LHCN-M2 (cell line): ENCODE results near the gene UBP1. TPM values are rescaled to one million over a fixed set of nuclear protein-coding genes. Genes with fewer than 3 reads are reported as not detected.
"Not testable (repeated sequence)": the region's sequence is repeated elsewhere in the genome, so short reads cannot be mapped to it uniquely, and the experiment has no call there.

ENCODE experiments used
- DNase-seq: peaks from one replicate; pipeline ENCODE4 v3.0.0-alpha.2; 2012; ENCODE audit warnings: low read depth
- total RNA-seq: library from RNA; depleted of rRNA; stranded (reverse); fragments of >200 nt; gene quantifications from 2 replicates; pipeline ENCODE4 v1.2.3, GENCODE V29; 2014

Gene UBP1
- total RNA-seq, 1 experiment from 2014 or later = 35.9 TPM

DNA sequence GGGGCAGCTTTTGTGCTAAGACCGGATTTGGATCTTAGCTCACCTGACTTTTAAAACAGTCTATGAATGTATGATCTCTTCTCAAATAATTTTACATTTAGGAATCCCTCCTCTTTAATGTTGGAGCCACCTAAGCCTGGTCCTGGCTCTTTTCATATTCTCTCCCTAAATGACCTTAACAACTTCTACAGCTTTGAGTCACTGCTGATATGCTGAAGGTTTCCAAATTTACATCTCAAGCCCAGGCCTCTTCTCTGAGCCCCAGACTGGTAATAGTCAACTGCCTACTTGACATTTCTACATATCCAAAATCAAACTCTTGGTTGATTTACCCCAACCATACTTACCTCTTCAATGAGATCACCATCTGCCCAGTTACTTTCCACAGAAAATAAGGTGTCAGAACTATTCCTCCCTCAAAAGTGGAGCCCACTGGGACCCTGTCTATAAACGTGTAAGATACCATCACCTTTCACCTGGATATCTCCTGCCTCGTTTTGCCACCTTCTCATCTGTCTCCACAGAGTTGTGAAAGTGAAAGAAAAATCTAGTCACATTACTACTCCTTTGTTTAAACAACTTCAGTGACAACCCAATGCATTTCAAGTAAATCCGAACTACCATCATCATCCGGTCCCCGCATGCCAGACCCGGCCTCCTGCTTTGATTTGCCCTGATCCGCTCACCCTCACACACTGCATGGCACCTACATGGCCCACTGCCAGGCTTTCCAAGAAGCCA lies 48.8 kb downstream of the UBP1 start:
- DNase-seq = no peak

DNA sequence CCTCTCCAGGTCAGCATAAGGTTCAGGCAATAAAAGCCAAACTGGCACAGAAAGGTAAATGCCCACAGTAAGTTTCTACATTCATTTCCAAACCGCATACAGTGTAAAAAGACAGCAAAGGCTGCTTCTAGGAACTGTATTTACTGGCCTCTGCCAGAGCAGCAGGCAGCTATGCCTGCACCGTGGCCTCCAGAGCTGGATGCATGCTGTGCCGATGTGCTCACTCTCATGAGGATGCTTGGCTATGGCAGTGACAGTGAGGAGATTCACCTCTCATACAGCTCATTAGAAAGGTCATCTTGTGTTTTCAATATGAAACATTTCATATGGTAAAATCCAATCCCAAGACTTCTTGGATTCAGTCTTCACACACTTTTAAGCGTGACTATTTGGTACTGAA lies 50.3 kb downstream of the UBP1 start:
- no peak for DNase-seq

DNA sequence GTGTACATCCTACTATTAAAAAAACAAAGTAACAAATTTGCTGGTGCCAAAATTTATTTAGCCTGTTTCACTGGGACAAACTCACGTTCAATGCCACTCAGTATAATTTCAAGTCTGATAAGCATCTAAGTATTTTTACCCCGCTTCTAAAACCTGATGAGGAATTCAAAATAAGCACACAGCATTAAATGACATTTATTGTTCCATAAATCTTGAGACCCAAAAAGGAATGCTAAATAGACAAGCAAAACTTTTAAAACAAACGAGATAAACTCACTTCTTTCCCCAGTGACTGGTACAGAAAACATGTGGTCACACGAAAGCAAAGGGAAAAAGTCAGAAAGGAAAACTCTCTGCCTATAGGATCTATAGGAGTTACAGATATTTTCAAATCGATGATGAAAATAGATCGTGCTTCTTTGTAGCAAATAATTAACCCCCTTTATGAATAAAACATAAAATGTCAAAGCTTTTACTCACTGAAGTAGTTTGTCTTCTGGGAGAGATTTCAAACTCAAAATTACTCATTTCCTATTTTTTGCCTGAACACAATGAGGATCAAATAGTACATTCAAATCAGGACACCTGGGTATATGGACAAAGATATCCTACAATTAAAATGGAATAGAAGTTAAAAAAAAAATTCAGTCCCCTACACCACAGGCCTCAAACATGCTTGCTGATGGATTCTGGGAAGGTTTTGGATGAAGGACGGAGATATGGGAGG lies 51.7 kb downstream of the UBP1 start:
- DNase-seq = no peak

DNA sequence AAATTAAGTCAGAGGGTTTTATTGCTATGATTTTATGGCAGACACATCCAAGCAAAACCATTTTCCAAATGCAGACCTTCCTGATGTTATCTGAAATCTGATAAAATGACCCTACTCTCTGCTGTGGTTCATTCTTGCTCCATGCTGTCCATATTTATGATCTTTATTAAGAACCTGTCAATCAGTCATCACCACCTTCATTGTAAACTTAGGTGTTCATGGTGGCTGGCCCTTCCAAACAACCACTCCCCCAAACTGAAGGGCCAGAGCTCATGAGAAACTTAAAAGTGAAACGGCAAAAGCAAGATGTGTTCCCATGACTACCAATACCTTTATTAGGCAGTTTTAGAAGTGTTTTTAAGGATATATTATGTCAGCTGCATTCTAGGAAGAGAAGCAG lies 53.6 kb downstream of the UBP1 start:
- no peak for DNase-seq

DNA sequence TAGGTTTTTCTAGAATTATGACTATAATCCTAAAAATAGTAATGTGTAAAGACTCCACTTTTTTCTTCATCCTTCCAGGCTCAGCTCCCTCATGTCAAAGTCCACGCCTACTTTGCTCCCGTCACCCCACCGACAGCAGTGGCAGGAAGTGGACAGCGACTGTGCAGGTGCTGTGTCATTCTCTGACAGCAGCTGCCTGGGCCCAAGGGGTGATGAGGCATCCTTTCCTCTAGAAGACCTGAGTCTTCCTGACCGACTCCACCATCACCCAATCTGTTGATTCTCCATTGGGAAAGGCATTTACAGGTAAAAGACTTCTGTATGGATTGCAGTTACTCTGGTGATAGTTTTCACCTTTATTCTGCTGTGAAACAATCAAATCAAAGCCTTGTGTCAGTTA lies 54.8 kb downstream of the UBP1 start:
- DNase-seq = peak; percentile 14

DNA sequence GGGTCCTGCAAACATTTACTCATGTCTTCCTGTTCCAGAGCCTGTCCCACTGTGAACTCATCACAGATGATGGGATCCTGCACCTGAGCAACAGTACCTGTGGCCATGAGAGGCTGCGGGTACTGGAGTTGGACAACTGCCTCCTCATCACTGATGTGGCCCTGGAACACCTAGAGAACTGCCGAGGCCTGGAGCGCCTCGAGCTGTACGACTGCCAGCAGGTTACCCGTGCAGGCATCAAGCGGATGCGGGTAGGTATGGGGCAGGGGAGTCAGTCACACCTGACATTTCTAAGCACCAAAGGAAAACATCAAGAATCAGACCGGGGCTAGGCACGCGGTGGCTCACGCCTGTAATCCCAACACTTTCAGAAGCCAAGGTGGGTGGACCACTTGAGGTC lies 56.3 kb downstream of the UBP1 start:
- DNase-seq = no peak

DNA sequence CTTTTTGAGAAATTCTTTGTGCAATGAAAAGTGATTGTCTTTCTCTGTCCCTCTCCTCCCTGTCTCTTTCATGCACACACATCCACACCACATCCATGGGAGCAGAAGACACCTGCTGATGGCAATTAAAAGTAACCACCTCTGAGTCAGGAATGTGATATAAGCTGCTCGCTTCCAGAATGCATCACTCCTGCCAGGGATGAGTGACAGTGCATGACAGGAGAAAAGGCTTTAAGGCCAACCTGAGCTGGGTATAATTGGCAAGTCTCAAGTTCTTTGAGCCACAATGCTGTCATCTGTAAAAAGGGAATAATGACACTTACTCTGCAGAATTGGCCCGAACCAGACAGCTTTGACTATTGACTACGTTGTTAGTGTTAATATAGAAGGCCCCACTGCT lies 59.6 kb downstream of the UBP1 start:
- DNase-seq = peak; percentile 23

DNA sequence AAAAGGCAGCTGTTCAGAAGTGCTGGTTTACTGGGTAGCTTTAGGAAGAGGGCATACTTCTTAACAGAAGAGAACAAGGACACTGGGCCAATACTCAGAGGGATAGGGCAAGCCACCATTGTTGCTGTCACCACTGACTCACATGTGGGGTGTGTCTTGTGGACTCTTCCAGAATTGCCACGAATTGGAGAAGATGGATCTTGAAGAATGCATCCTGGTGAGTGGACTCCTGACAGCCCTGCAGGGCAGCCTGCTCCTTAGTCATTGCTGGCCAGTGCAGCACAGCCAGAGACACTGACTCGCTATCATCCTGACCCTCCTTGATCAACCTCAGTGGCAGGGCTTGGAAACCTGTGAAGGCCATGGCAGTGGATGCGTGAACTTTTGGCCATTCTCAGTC lies 62.3 kb downstream of the UBP1 start:
- DNase-seq = peak; percentile 82

DNA sequence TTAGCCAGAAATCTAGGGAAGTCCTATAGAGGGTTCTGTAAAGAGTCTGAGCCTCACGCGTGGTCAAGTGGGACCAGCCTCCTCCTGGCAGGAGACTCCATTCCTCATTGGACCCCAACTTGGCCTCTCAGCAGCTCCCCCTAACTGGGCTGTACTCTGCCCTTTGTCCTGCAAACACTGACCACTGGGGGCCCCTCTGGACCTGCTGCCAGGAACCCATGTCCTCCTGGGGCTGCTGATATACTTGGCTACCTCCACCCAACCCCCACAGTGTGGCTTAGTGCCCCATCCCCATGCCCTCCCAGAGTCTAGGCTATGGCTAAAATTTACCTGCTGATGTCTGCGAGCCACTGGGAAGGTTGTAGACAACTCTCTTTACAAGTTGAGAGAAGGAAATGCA lies 62.7 kb downstream of the UBP1 start:
- DNase-seq = no peak

DNA sequence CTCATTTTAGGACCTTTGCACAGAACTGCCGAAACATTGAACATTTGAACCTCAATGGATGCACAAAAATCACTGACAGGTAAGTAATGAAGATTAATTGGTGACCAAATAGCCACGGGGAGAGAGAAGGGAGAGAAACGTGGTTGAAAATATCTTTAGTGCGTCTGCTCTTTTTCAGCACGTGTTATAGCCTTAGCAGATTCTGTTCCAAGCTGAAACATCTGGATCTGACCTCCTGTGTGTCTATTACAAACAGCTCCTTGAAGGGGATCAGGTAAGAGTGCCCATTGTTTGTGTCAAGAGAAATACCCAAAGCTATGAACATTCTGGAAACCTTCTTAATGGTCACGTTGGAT lies 67.1 kb downstream of the UBP1 start:
- no peak for DNase-seq

DNA sequence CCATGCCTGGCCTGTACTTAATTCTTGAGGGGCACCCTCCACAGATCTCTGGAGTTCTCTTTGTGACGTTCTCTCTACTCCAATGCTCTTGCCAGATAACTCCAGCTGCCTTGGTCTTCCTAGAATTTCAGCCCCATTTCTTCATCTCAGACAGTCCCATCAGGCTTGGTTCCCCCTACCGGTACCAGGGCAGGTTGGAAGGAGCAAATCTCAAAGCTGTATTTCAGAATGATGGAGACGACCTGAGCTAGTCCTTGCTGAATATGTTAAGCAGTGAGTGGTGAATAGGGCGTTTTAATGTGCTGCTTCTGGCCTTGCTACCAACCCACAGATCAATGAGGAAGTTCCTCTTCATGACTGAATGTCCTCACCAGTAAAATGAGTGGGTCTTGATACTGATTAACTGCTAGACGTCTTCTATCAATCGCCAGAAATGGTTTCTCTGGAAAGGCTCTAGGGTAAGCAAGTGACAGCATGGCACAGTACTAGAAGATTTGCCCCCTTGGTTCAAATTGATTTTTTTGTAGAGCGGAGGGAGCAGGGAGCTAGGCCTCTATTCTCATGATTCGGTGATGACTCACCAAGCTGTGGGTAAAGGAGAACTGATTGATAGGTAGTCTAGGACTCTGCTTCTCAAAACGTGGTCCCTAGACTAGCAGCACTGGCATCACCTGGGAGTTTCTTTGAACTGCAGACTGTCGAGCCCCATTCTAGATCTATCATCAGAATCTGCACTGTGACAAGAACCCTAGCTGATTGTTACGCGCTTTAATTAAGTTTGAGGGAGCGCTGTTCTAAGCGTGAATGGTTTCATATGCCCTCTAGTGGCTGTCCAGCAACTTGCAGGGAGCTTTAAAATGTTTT lies 67.8 kb downstream of the UBP1 start:
- peak; percentile 78 for DNase-seq

DNA sequence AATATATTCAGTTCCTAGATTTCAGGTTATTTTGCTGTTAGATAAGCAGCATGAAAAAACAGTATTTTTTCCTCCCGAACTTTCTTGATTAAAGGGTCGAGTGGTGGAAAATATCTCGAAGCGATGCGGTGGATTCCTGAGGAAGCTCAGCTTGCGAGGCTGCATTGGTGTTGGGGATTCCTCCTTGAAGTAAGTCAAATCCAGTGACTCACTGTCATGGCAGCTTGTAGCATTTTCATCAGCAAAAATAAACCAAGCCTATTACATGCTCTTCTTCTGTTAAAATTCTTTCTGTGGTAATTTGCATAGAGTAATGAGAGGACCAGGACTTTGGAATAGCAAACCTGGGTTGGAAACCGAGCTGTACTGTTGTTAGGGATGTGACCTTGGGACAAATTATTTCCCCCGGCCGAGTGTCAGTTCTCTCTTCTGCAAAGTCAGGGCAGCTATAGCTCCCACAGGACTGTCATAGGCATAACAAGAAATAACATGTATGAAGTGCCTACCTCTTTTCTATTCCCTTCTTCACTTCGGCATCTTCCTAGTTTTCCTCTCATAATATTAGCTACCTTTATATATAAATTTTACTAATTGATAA lies 75.6 kb downstream of the UBP1 start:
- DNase-seq = peak; percentile 22

DNA sequence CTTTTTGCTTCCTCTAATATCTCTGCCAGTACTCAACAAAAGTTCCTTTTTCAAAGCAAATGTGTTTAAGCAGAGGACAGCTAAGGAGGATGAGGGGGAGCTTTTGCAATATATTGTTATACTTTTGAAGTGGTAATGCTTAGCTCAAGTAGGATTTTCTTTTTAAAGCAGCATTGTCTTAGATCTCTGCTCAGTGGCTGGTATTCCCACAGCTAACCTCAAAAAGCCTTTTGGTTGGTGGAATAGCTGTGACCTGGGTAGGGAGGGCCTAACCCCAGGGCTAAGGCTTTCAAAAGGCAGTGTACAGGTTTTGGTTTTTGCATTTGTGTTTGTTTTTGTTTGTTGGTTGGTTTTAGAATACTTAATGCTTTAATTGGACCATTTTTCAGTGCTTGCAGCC lies 76.1 kb downstream of the UBP1 start:
- no peak for DNase-seq

DNA sequence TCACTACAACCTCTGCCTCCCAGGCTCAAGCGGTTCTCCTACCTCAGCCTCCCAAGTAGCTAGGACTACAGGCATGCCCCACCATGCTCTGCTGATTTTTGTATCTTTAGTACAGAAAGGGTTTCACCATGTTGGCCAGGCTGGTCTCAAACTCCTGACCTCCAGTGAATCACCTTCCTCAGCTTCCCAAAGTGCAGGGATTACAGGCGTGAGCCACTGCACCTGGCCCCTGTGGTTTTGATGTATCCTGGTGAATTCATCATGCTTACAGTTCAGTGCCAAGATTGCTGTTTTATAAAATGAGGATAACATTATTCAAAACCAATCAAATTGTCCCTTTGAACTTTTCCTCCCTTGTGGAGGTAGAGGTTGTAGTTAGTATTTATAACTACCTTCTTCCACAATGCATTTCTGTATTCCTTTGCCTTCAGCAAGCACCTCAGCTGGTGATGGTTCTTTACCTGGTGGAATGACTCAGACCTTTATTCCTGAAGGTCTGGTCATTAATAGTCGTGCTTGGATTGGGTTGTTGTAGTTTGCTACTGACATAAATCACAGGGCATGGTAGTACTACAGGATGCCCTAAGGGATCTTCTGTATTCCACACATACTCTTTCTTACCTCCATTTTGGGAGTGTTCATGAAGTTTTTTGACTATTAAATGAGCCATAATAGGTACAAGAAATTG lies 76.9 kb downstream of the UBP1 start:
- peak; percentile 77 for DNase-seq

DNA sequence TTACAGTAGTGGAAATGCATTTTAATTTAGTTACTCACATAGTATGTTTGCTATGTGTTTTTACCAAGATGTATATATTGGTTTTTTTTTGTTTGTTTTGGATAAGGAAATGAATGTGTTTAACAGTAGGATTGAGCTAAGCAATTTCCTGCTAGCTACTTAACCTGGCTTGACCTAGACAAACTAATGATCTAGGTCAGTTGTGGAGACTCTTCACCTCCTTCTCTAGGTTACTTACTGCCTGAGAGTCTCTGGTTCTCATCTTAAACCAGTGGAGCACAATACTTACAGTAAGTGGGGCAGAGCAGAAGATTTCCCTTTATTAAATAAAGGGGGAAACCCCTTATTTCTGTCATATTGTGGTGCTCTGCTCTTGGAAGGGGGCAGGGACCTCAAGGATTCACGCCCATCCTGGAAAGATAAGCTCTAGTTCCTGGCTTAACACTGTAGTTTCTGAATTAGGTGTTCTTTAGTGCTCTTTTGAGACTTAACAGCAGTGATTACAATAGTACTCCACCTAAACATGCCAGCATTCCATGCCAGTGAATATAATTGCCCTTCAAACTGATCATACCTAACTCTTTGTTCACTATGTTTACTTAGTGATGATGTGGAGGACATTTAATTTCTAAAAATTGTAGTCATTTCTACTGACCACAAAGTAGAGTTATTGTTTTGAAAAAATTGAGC lies 79.9 kb downstream of the UBP1 start:
- peak; percentile 91 for DNase-seq

DNA sequence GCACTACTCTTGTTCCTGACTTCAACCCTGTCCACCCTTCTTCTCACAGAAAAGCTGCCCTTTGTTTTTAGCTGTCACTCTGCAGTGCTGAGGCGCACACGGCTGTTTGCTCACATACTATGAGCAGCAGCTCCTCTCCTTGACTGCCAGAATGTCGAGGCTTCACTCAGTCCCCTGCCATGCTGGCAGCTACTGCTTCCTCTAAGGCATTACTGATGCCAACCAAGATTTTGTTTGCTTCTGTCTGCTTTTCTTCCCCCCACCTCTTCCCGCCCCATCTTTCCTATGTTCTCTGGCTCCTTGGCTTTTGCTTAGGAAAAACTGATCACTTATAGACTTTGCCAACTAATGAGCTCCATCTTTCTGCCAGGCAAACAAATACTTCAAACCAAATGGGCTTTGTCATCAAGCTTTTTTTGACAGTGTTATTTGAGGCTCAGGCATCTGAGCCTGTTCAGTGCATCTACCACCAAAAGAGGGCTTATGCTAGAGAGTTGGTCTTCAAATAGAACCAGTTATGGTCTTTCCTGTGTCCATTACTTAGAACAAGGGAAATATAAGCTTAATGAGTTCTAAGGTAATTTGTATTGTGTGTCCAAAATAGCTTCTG lies 81.9 kb downstream of the UBP1 start:
- DNase-seq = peak; percentile 9

DNA sequence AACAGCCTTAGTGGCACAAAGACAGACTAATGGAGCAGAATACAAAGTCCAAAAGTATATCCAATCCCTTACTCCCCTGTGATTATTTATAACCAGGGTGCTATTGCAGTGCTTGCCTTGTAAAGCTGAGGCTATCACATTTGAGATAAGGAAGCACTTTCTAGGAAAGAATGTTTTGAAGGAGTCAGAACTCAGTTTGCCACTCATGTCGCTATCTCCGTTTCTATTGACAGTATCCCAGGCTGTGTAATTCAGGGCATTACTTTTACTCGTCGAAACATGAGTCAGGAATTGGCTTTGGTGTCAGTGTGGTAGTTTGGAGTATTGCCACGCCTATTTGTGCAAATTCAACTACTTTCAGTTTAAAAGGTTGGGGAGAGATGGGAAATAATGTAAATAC lies 84.6 kb downstream of the UBP1 start:
- peak; percentile 63 for DNase-seq

DNA sequence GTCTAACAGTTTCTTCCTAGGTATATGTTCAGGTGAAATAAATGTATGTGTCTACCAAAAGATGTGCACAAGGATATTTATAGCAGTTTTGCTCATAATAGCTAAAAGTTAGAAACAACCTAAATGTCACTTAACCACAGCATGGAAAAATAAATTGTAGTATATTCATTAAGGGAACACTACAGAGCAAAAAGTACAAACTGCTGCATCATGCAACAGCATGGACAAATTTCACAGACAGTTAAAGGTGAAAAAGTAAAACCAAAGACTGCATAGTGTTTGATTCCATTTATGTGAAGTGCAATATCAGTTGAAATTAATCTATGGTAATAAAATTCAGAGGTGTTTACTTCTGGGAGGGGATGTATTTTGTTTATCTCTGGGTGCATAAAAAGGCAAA lies 100.4 kb downstream of the UBP1 start:
- no peak for DNase-seq

DNA sequence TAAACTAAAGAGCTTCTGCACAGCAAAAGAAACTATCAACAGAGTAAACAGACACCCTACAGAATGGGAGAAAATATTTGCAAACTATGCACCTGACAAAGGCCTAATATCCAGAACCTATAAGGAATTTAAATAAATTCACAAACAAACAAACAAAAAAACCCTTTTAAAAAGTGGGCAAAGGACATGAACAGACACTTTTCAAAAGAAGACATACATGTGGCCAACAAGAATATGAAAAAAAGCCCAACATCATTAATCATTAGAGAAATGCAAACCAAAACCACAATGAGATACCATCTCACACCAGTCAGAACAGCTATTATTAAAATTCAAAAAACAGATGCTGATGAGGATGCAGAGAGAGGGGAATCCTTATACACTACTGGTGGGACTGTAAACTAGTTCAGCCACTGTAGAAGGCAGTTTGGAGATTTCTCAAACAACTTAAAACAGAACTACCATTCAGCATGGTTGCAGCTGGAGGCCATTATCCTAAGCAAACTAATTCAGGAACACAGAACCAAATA lies 101.2 kb downstream of the UBP1 start:
- not testable (repeated sequence) for DNase-seq
